Suprapubic skin (tissue), 3 donors: ENCODE results near the gene SATB2.

Experiments
- POLR2A ChIP-seq, 2 donors: fragments of 450-650 bp; IDR thresholded peaks; one replicate each; pipeline ENCODE4 v1.6.1; 2017; ENCODE audit warnings: antibody characterized with exemption in 2 of 2, mild to moderate bottlenecking in 2 of 2, moderate library complexity in 2 of 2
- TF ChIP-seq, protein P1 (sequence below), 2 donors: fragments of 200-600 bp in 1 of 2; fragments of 450-650 bp in 1 of 2; sonication (generic) in 1 of 2; IDR thresholded peaks; one replicate each; pipeline ENCODE4 v1.5.1; 2016 to 2019; ENCODE audit warnings: antibody characterized with exemption in 2 of 2, mild to moderate bottlenecking in 1 of 2, moderate library complexity in 1 of 2

DNA sequence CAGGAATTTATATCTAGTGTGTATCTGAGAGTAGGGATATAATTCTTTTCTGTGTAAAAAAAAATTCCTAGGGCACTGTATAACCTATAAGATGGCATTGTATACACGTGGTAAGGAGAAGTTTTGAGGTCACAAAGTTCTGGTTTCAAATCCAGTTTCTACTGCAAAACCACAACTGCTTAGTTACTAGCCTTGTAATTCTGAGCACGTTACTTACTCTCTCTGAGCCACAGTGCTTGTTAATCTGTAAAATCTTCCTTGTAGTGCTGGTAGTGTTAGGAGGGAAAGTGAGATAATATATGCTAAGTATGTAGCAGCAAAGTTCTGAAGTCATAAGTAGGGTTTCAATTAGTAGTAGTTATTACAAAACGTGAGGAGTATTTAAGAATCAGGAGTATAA is 175.4 kb downstream of the SATB2 start:
- no peak for TF ChIP-seq POLR2A (IDR thresholded peaks at IDR 0.05)
- TF ChIP-seq, protein P1, sequence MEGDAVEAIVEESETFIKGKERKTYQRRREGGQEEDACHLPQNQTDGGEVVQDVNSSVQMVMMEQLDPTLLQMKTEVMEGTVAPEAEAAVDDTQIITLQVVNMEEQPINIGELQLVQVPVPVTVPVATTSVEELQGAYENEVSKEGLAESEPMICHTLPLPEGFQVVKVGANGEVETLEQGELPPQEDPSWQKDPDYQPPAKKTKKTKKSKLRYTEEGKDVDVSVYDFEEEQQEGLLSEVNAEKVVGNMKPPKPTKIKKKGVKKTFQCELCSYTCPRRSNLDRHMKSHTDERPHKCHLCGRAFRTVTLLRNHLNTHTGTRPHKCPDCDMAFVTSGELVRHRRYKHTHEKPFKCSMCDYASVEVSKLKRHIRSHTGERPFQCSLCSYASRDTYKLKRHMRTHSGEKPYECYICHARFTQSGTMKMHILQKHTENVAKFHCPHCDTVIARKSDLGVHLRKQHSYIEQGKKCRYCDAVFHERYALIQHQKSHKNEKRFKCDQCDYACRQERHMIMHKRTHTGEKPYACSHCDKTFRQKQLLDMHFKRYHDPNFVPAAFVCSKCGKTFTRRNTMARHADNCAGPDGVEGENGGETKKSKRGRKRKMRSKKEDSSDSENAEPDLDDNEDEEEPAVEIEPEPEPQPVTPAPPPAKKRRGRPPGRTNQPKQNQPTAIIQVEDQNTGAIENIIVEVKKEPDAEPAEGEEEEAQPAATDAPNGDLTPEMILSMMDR (IDR thresholded peaks at IDR 0.05) = no peak
